HG02798 (cell line): ENCODE measurements around the gene LDLRAD4.
"Not testable (repeated sequence)": the region's sequence is repeated elsewhere in the genome, so short reads cannot be mapped to it uniquely, and the experiment has no call there.

Source experiments
- ATAC-seq: cut with Tn5 transposase; IDR thresholded peaks from one replicate; pipeline ENCODE4 v1.9.1; 2021; ENCODE audit warnings: mild to moderate bottlenecking; ENCODE audit not compliant: unreplicated experiment, poor library complexity

Gene LDLRAD4

GRCh38 chr18:13320891-13321425 lies 102.4 kb downstream of the LDLRAD4 start:
- no peak for ATAC-seq

- ATAC-seq: no peak
These were observed 103.4 kb downstream of the LDLRAD4 start for GRCh38 chr18:13321923-13322322.

- no peak for ATAC-seq
These were observed 104.6 kb downstream of the LDLRAD4 start for GRCh38 chr18:13323186-13323585.

GRCh38 chr18:13324880-13325279 lies 106.3 kb downstream of the LDLRAD4 start:
- no peak for ATAC-seq

GRCh38 chr18:13328213-13328612 lies 109.7 kb downstream of the LDLRAD4 start:
- no peak for ATAC-seq

GRCh38 chr18:13330996-13331395 lies 112.4 kb downstream of the LDLRAD4 start:
- ATAC-seq: no peak

- ATAC-seq: no peak
These were observed 113.3 kb downstream of the LDLRAD4 start for GRCh38 chr18:13331846-13332245.

- ATAC-seq: no peak
These were observed 114.3 kb downstream of the LDLRAD4 start for GRCh38 chr18:13332874-13333273.

GRCh38 chr18:13335903-13336302 lies 117.3 kb downstream of the LDLRAD4 start:
- ATAC-seq: no peak

GRCh38 chr18:13336841-13337240 lies 118.3 kb downstream of the LDLRAD4 start:
- no peak for ATAC-seq

GRCh38 chr18:13337369-13337768 lies 118.8 kb downstream of the LDLRAD4 start:
- ATAC-seq: no peak

GRCh38 chr18:13338318-13338717 lies 119.8 kb downstream of the LDLRAD4 start:
- ATAC-seq: no peak

- no peak for ATAC-seq
These were observed 121.1 kb downstream of the LDLRAD4 start for GRCh38 chr18:13339653-13340052.

GRCh38 chr18:13346449-13346848 lies 127.9 kb downstream of the LDLRAD4 start:
- ATAC-seq: not testable (repeated sequence)

- no peak for ATAC-seq
These were observed 134.7 kb downstream of the LDLRAD4 start for GRCh38 chr18:13353084-13353823.

- no peak for ATAC-seq
These were observed 135.8 kb downstream of the LDLRAD4 start for GRCh38 chr18:13354402-13354801.

- ATAC-seq: no peak
These were observed 137.5 kb downstream of the LDLRAD4 start for GRCh38 chr18:13356032-13356431.

GRCh38 chr18:13357289-13357688 lies 138.7 kb downstream of the LDLRAD4 start:
- ATAC-seq: no peak

- ATAC-seq: no peak
These were observed 140.7 kb downstream of the LDLRAD4 start for GRCh38 chr18:13359210-13359609.

GRCh38 chr18:13361431-13361830 lies 142.9 kb downstream of the LDLRAD4 start:
- no peak for ATAC-seq

GRCh38 chr18:13362051-13362450 lies 143.5 kb downstream of the LDLRAD4 start:
- ATAC-seq: no peak

- no peak for ATAC-seq
These were observed 144.0 kb downstream of the LDLRAD4 start for GRCh38 chr18:13362607-13363006.
